Neural cell (in vitro differentiated cells): ENCODE results near the gene CAST. TPM values are rescaled to one million over a fixed set of nuclear protein-coding genes. Genes with fewer than 3 reads are reported as not detected.

Experiments
- H2AFZ ChIP-seq: fragments of 200-600, 300-800 bp; sonication (generic), shearing (Covaris generic); 2 replicates; pipeline ENCODE4 v1.6.0; 2014; ENCODE audit warnings: low read depth, mild to moderate bottlenecking, antibody characterized with exemption, low read length, moderate library complexity
- H3F3A ChIP-seq: fragments of 200-600 bp; shearing (Covaris generic); 2 replicates; pipeline ENCODE4 v1.6.1; 2016; ENCODE audit warnings: mild to moderate bottlenecking, moderate library complexity, mixed read lengths, antibody characterized with exemption, low read length; ENCODE audit not compliant: insufficient read depth, poor library complexity, severe bottlenecking
- H3K27ac ChIP-seq: fragments of 200-600, 300-800 bp; sonication (generic), shearing (Covaris generic); 2 replicates; pipeline ENCODE4 v1.5.1; 2014; ENCODE audit warnings: mild to moderate bottlenecking, low read length, moderate library complexity
- H3K27me3 ChIP-seq: fragments of 300-800, 200-600 bp; sonication (generic), shearing (Covaris generic); 2 replicates; pipeline ENCODE4 v1.6.0; 2014; ENCODE audit warnings: mild to moderate bottlenecking, low read depth, low read length, moderate library complexity; ENCODE audit not compliant: insufficient read depth
- H3K36me3 ChIP-seq: fragments of 300-800, 200-600 bp; sonication (generic), shearing (Covaris generic); 2 replicates; pipeline ENCODE4 v1.5.1; 2014; ENCODE audit warnings: mild to moderate bottlenecking, antibody characterized with exemption, low read length, moderate library complexity; ENCODE audit not compliant: insufficient read depth
- H3K4me2 ChIP-seq: fragments of 300-800, 200-600 bp; sonication (generic), shearing (Covaris generic); 2 replicates; pipeline ENCODE4 v1.6.0; 2014; ENCODE audit warnings: mild to moderate bottlenecking, low read length
- H3K4me3 ChIP-seq: fragments of 300-800, 200-600 bp; sonication (generic), shearing (Covaris generic); 2 replicates; pipeline ENCODE4 v1.5.1; 2014; ENCODE audit warnings: mild to moderate bottlenecking, low read length, moderate library complexity
- H3K79me2 ChIP-seq: fragments of 200-600 bp; shearing (Covaris generic); replicated peaks from 2 replicates; pipeline ENCODE4 v1.6.0; 2014; ENCODE audit warnings: mild to moderate bottlenecking, low read length, moderate library complexity; ENCODE audit not compliant: insufficient read depth
- H3K9ac ChIP-seq: fragments of 300-800, 200-600 bp; sonication (generic), shearing (Covaris generic); 2 replicates; pipeline ENCODE4 v1.6.1; 2016; ENCODE audit warnings: mild to moderate bottlenecking, low read length, mixed read lengths
- H3K9me2 ChIP-seq: fragments of 200-600 bp; shearing (Covaris generic); 2 replicates; pipeline ENCODE4 v1.6.1; 2016; ENCODE audit warnings: mild to moderate bottlenecking, low read length, mixed read lengths; ENCODE audit not compliant: insufficient read depth
- H3K9me3 ChIP-seq: fragments of 200-600, 300-800 bp; sonication (generic), shearing (Covaris generic); 2 replicates; pipeline ENCODE4 v1.6.1; 2016; ENCODE audit warnings: mild to moderate bottlenecking, mixed run types, low read length, moderate library complexity, mixed read lengths
- H4K20me1 ChIP-seq: fragments of 200-600 bp; shearing (Covaris generic); 2 replicates; pipeline ENCODE4 v1.6.1; 2016; ENCODE audit warnings: mild to moderate bottlenecking, mixed run types; ENCODE audit not compliant: insufficient read depth
- EP300 ChIP-seq: fragments of 450-650 bp; conservative IDR thresholded peaks from 2 replicates; pipeline ENCODE4 v1.6.1; 2014; ENCODE audit warnings: antibody characterized with exemption, mild to moderate bottlenecking, moderate library complexity; ENCODE audit not compliant: poor library complexity, severe bottlenecking
- EZH2 ChIP-seq: fragments of 200-600, 300-800 bp; shearing (Covaris generic), sonication (generic); IDR thresholded peaks from 2 replicates; pipeline ENCODE4 v1.6.1; 2014; ENCODE audit warnings: antibody characterized with exemption, low read length, borderline replicate concordance, mild to moderate bottlenecking; ENCODE audit not compliant: insufficient read depth, poor library complexity, severe bottlenecking
- MXI1 ChIP-seq: fragments of 450-650 bp; conservative IDR thresholded peaks from 2 replicates; pipeline ENCODE4 v1.6.1; 2014; ENCODE audit warnings: antibody characterized with exemption, mild to moderate bottlenecking; ENCODE audit not compliant: poor library complexity, severe bottlenecking
- POLR2AphosphoS5 ChIP-seq: IDR thresholded peaks from 2 replicates; pipeline ENCODE4 v1.6.1; 2012
- RAD21 ChIP-seq: fragments of 450-650 bp; conservative IDR thresholded peaks from 2 replicates; pipeline ENCODE4 v1.6.1; 2014; ENCODE audit warnings: antibody characterized with exemption, mild to moderate bottlenecking, moderate library complexity
- SMC3 ChIP-seq: fragments of 450-650 bp; conservative IDR thresholded peaks from 2 replicates; pipeline ENCODE4 v1.6.1; 2014; ENCODE audit warnings: antibody characterized with exemption, mild to moderate bottlenecking, moderate library complexity; ENCODE audit not compliant: poor library complexity
- TAF1 ChIP-seq: IDR thresholded peaks from 2 replicates; pipeline ENCODE4 v1.6.1; 2012; ENCODE audit warnings: low read depth
- polyA plus RNA-seq: library from polyadenylated mRNA; depleted of rRNA; stranded (reverse); fragments of >200 nt; gene quantifications from 2 replicates; pipeline ENCODE4 v1.2.3, GENCODE V29; 2014
- TF ChIP-seq, protein P1 (sequence below): fragments of 450-650 bp; IDR thresholded peaks from 2 replicates; pipeline ENCODE4 v1.5.1; 2014; ENCODE audit warnings: antibody characterized with exemption, mild to moderate bottlenecking, moderate library complexity; ENCODE audit not compliant: poor library complexity, severe bottlenecking
- TF ChIP-seq, protein P2 (sequence below): IDR thresholded peaks from 2 replicates; pipeline ENCODE4 v1.6.1; 2012; ENCODE audit warnings: borderline replicate concordance

CAST gene
- polyA plus RNA-seq, 1 donor from 2014 or later: 8.4 TPM

DNA sequence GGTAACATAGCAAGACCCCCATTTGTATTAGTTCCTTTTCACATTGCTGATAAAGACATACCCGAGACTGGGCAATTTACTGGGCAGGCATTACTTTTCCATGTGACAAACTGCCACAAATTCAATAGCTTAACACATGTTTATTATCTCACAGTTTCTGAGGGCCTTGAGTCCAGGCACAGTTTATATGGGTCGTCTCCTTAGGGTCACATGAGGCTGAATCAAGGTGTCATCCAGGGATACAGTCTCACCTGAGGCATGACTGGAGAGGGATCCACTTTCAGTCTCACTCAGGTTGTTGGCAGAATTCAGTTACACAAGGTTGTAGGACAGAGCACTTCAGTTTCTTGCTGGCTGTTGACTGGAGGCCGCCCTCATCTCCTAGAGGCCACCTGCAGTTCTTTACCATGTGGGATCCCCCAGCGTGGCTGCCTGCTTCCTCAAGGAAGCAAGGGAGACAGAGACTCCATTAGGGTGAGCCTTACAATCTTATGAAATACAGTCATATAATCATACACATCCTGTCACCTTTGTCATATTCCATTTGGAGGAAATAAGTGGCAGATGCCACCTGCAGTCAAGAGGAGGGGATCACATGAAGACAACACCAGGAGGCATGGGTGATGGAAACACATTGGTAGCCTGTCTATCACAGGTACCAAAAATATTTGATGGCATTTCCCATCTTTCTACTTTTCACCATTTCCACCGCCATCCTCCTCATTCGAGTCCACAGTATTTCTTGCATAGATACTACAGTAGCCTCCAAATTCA is 160.7 kb downstream of the CAST start:
- TF ChIP-seq EP300 (peak; percentile 35), MXI1 (no peak), POLR2AphosphoS5 (peak; percentile 9)

DNA sequence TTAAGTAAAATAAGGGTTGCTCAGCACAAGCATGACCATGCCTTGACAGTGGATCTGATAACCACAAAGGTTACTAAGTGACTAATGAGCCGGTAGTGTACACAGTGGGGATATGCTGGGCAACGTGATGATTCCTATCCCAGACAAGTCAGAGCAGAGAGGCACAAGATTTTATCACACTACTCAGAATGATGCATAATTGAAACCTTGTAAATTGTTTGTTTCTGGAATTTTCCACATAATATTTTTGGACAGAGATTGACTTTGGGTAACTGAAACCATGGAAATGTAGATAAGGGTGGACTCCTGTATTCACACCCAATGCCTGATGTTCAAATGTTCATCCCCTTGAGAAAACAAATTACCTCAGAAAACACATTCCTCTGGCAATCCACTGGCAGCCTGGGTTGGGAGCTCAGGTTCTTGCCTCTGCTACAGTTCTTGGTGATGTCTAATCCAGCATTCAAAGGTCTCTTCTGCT is 161.8 kb downstream of the CAST start:
- Histone ChIP-seq H3K4me2 (no peak overlapping the region), H3K9ac (no peak overlapping the region), H2AFZ (no peak overlapping the region)

More for the DNA sequence above, 160.7 kb downstream of the CAST start:
- no peak overlapping the region for H2AFZ ChIP-seq
- H3K9me3 ChIP-seq: no peaks in the 10 kb centered on the region
- no peaks in the 10 kb centered on the region for H4K20me1 ChIP-seq
- H3K27ac ChIP-seq: no peak overlapping the region
- no peaks in the 10 kb centered on the region for H3K79me2 ChIP-seq
- no peaks in the 10 kb centered on the region for H3K9me2 ChIP-seq
- no peak overlapping the region for H3K4me2 ChIP-seq
- H3K36me3 ChIP-seq: no peaks in the 10 kb centered on the region
- no peaks in the 10 kb centered on the region for H3K27me3 ChIP-seq
- no peak overlapping the region for H3K9ac ChIP-seq
- no peak overlapping the region for H3K4me3 ChIP-seq
- H3F3A ChIP-seq: no peaks in the 10 kb centered on the region

More for the DNA sequence above, 161.8 kb downstream of the CAST start:
- H3F3A ChIP-seq: no peaks in the 10 kb centered on the region
- H3K36me3 ChIP-seq: no peaks in the 10 kb centered on the region
- no peaks in the 10 kb centered on the region for H3K79me2 ChIP-seq
- no peaks in the 10 kb centered on the region for H3K9me2 ChIP-seq
- H3K4me3 ChIP-seq: no peak overlapping the region
- no peak overlapping the region for H3K27ac ChIP-seq
- H3K9me3 ChIP-seq: no peaks in the 10 kb centered on the region
- H3K27me3 ChIP-seq: no peaks in the 10 kb centered on the region
- TF ChIP-seq RAD21 (no peak), TAF1 (no peak), MXI1 (no peak), EP300 (no peak), POLR2AphosphoS5 (no peak), EZH2 (no peak), SMC3 (no peak)
- TF ChIP-seq, protein P1, sequence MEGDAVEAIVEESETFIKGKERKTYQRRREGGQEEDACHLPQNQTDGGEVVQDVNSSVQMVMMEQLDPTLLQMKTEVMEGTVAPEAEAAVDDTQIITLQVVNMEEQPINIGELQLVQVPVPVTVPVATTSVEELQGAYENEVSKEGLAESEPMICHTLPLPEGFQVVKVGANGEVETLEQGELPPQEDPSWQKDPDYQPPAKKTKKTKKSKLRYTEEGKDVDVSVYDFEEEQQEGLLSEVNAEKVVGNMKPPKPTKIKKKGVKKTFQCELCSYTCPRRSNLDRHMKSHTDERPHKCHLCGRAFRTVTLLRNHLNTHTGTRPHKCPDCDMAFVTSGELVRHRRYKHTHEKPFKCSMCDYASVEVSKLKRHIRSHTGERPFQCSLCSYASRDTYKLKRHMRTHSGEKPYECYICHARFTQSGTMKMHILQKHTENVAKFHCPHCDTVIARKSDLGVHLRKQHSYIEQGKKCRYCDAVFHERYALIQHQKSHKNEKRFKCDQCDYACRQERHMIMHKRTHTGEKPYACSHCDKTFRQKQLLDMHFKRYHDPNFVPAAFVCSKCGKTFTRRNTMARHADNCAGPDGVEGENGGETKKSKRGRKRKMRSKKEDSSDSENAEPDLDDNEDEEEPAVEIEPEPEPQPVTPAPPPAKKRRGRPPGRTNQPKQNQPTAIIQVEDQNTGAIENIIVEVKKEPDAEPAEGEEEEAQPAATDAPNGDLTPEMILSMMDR: no peak
- TF ChIP-seq, protein P2, sequence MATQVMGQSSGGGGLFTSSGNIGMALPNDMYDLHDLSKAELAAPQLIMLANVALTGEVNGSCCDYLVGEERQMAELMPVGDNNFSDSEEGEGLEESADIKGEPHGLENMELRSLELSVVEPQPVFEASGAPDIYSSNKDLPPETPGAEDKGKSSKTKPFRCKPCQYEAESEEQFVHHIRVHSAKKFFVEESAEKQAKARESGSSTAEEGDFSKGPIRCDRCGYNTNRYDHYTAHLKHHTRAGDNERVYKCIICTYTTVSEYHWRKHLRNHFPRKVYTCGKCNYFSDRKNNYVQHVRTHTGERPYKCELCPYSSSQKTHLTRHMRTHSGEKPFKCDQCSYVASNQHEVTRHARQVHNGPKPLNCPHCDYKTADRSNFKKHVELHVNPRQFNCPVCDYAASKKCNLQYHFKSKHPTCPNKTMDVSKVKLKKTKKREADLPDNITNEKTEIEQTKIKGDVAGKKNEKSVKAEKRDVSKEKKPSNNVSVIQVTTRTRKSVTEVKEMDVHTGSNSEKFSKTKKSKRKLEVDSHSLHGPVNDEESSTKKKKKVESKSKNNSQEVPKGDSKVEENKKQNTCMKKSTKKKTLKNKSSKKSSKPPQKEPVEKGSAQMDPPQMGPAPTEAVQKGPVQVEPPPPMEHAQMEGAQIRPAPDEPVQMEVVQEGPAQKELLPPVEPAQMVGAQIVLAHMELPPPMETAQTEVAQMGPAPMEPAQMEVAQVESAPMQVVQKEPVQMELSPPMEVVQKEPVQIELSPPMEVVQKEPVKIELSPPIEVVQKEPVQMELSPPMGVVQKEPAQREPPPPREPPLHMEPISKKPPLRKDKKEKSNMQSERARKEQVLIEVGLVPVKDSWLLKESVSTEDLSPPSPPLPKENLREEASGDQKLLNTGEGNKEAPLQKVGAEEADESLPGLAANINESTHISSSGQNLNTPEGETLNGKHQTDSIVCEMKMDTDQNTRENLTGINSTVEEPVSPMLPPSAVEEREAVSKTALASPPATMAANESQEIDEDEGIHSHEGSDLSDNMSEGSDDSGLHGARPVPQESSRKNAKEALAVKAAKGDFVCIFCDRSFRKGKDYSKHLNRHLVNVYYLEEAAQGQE: no peak
- H4K20me1 ChIP-seq: no peaks in the 10 kb centered on the region

Other genes with a start within 250 kb of the CAST start
- 21.7 and 27.2 TPM in 2 replicates for gene PCSK1, start 229.1 kb upstream of the CAST start, polyA plus RNA-seq
- gene ERAP1, start 145.6 kb downstream of the CAST start, polyA plus RNA-seq: 15.3 and 17.9 TPM in 2 replicates
- not detected in 2 replicates for gene ERAP2, start 214.1 kb downstream of the CAST start, polyA plus RNA-seq